Transverse colon (tissue), 4 donors: ENCODE data around the gene ZMIZ1. TPM values are rescaled to one million over a fixed set of nuclear protein-coding genes. Genes with fewer than 3 reads are reported as not detected.

Experiments used
- DNase-seq: peaks from one replicate; pipeline ENCODE4 v3.0.0-alpha.2; 2019
- H3K27ac ChIP-seq, 4 donors: fragments of 200-600 bp; sonication (generic); 2 replicates each; pipeline ENCODE4 v1.5.1; 2016 to 2018; ENCODE audit warnings: inconsistent platforms in 4 of 4
- H3K27me3 ChIP-seq: fragments of 200-600 bp; sonication (generic); 2 replicates; pipeline ENCODE4 v1.5.1; 2017; ENCODE audit warnings: inconsistent platforms
- H3K36me3 ChIP-seq, 4 donors: fragments of 200-600 bp; sonication (generic); 2 replicates each; pipeline ENCODE4 v1.5.1; 2017 to 2019; ENCODE audit warnings: inconsistent platforms in 4 of 4
- H3K4me1 ChIP-seq, 4 donors: fragments of 200-600 bp; sonication (generic); 2 replicates each; pipeline ENCODE4 v1.5.1; 2017 to 2020; ENCODE audit warnings: inconsistent platforms in 4 of 4
- H3K4me3 ChIP-seq, 4 donors: fragments of 200-600 bp; sonication (generic); 1 replicate in 1 of 4; 2 replicates in 3 of 4; pipeline versions ENCODE4 v1.5.1 to v1.6.1; 2017 to 2019; ENCODE audit warnings: inconsistent platforms in 4 of 4
- H3K9me3 ChIP-seq, 2 donors: fragments of 200-600 bp; sonication (generic); 2 replicates each; pipeline ENCODE4 v1.5.1; 2017 to 2019; ENCODE audit warnings: inconsistent platforms in 2 of 2
- EP300 ChIP-seq: sonication (generic); formaldehyde crosslinking; IDR thresholded peaks from one replicate; pipeline ENCODE4 v1.6.1; 2017; ENCODE audit warnings: antibody characterized with exemption, low read depth
- POLR2A ChIP-seq: fragments of 450-650 bp; IDR thresholded peaks from one replicate; pipeline ENCODE4 v1.6.1; 2016; ENCODE audit warnings: antibody characterized with exemption, mild to moderate bottlenecking, moderate library complexity
- POLR2AphosphoS5 ChIP-seq, 3 donors: sonication (generic); formaldehyde crosslinking; IDR thresholded peaks; one replicate each; pipeline ENCODE4 v1.6.1; 2016; ENCODE audit warnings: antibody characterized with exemption in 3 of 3
- WGBS, 2 donors: methylation state at CpG; one replicate each; pipeline ENCODE4 v1.1.5; 2018; ENCODE audit warnings: low coverage in 1 of 2; 5-methylcytosine and 5-hydroxymethylcytosine counted together
- in situ Hi-C, 4 donors: fragments of 200-750 bp; cut with MboI; loops; one replicate each; pipeline versions ENCODE4 v1.15.0 to v1.15.1; 2017; ENCODE audit warnings: low sequenced_read_pairs in 3 of 4, low pct_ligation_motif_present in 1 of 4, low pct_unique_long_range_greater_than_20kb in 1 of 4
- intact Hi-C: fragments of 100-400 bp; cut with DNase I; formaldehyde crosslinking; loops from one replicate; pipeline ENCODE4 v1.15.1; 2023; ENCODE audit warnings: low total_unique reads
- total RNA-seq, 4 donors: library from RNA; depleted of rRNA; stranded (reverse); fragments of >200 nt; gene quantifications; one replicate each; pipeline ENCODE4 v1.1.0, GENCODE V29; 2016
- TF ChIP-seq, protein P1 (sequence below), 5 experiments: fragments of 200-600 bp in 3 of 5; fragments of 450-650 bp in 2 of 5; sonication (generic) in 3 of 5; IDR thresholded peaks; 1 replicate in 2 of 5; 2 replicates in 3 of 5; pipeline ENCODE4 v1.5.1; 2016 to 2017; ENCODE audit warnings: antibody characterized with exemption in 5 of 5, inconsistent platforms in 3 of 5, mild to moderate bottlenecking in 2 of 5, moderate library complexity in 1 of 5

Gene ZMIZ1
- total RNA-seq, 4 donors from 2014 or later = 32.0 to 108 (median 63.0) TPM

DNA sequence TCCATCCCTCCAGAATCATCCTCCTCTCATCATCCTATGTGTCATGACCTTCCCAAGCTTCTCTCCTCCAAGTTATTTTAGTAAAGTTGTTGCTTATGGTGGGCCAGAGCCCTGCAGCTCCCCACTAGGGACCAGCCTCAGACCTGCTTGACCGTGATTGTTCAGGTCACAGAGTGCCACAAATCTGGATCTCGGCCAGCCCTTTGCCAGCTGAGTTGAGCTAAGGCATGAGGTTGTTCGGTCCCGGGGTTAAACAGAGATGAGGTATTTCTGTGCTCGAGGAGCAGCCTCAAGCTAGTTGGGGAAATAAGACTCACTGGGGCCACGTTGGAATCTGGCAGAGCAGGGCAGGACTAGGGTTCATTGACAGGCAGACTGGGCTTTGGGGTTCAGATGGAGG, 212.2 kb downstream of the ZMIZ1 start:
- Histone ChIP-seq H3K27ac (no peak overlapping the region), H3K27me3 (no peaks in the 10 kb centered on the region), H3K4me1 (peaks cover 9 to 28% (median 17%) of the 10 kb centered on the region in 4 donors), H3K4me3 (no peak overlapping the region), H3K9me3 (no peaks in the 10 kb centered on the region), H3K36me3 (peaks cover 0 to 14% (median 5%) of the 10 kb centered on the region in 4 donors)
- intact Hi-C loops (no loop called here), in situ Hi-C loops (no loop called here)
- no peak for TF ChIP-seq POLR2A
- TF ChIP-seq, protein P1, sequence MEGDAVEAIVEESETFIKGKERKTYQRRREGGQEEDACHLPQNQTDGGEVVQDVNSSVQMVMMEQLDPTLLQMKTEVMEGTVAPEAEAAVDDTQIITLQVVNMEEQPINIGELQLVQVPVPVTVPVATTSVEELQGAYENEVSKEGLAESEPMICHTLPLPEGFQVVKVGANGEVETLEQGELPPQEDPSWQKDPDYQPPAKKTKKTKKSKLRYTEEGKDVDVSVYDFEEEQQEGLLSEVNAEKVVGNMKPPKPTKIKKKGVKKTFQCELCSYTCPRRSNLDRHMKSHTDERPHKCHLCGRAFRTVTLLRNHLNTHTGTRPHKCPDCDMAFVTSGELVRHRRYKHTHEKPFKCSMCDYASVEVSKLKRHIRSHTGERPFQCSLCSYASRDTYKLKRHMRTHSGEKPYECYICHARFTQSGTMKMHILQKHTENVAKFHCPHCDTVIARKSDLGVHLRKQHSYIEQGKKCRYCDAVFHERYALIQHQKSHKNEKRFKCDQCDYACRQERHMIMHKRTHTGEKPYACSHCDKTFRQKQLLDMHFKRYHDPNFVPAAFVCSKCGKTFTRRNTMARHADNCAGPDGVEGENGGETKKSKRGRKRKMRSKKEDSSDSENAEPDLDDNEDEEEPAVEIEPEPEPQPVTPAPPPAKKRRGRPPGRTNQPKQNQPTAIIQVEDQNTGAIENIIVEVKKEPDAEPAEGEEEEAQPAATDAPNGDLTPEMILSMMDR (IDR thresholded peaks at IDR 0.05) = no peak
- TF ChIP-seq EP300 = no peak
- no peak for TF ChIP-seq POLR2AphosphoS5 (IDR thresholded peaks at IDR 0.05)
- DNase-seq = no peak
- WGBS, 2 donors = 85 to 91% methylated on average over 5 to 6 of the region's 6 CpGs

GRCh38 chr10:79282388-79282787, 213.6 kb downstream of the ZMIZ1 start:
- no peak for TF ChIP-seq EP300
- no peak for TF ChIP-seq POLR2AphosphoS5 (IDR thresholded peaks at IDR 0.05)
- TF ChIP-seq POLR2A = no peak
- intact Hi-C loops = no loop called here

DNA sequence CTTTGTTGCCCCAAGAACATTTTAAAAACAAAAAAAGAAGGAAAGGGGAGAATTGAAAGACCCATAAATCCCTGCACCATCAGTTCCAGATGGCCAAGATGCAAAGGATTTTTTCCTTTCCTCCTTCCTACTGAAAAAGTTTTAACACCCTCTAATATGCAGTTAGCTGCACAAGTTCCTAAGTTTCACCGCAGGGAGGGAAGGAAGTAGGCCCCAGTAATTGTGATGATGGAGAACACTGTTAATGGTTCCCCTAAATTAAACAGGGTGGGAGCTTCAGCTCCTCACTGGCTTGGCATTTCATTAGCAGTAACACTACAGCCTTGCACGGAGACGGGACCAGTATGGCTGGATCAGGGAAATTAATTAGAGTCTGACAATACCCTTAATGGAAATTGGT, 214.8 kb downstream of the ZMIZ1 start:
- H3K4me3 ChIP-seq = no peak overlapping the region
- DNase-seq = no peak
- in situ Hi-C loops (no loop called here), intact Hi-C loops (no loop called here)
- H3K27me3 ChIP-seq = no peaks in the 10 kb centered on the region
- WGBS, 2 donors = 78 to 89% methylated on average over 1 to 3 of the region's 3 CpGs
- no peaks in the 10 kb centered on the region for H3K9me3 ChIP-seq
- H3K4me1 ChIP-seq = peaks cover 17 to 39% (median 28%) of the 10 kb centered on the region in 4 donors
- no peaks in the 10 kb centered on the region for H3K36me3 ChIP-seq
- no peak for TF ChIP-seq EP300
- TF ChIP-seq POLR2A = no peak
- TF ChIP-seq, protein P1 (IDR thresholded peaks at IDR 0.05) = no peak
- no peak for TF ChIP-seq POLR2AphosphoS5 (IDR thresholded peaks at IDR 0.05)
- H3K27ac ChIP-seq = peak overlapping the region in 3 of 4 donors; percentile 17 to 73 (median 63)

More at GRCh38 chr10:79282388-79282787, 213.6 kb downstream of the ZMIZ1 start:
- 82 to 100% methylated on average over 2 to 11 of the region's 11 CpGs for WGBS, 2 donors
- H3K9me3 ChIP-seq = no peaks in the 10 kb centered on the region
- peaks cover 0 to 8% (median 4%) of the 10 kb centered on the region in 4 donors for H3K36me3 ChIP-seq
- H3K4me3 ChIP-seq = no peak overlapping the region
- no peaks in the 10 kb centered on the region for H3K27me3 ChIP-seq
- peaks cover 17 to 37% (median 28%) of the 10 kb centered on the region in 4 donors for H3K4me1 ChIP-seq
- in situ Hi-C loops = no loop called here
- H3K27ac ChIP-seq = no peak overlapping the region
- no peak for DNase-seq

- Histone ChIP-seq H3K27ac (peak overlapping the region; percentile 63 to 76 (median 69)), H3K36me3 (no peaks in the 10 kb centered on the region), H3K4me3 (no peak overlapping the region), H3K4me1 (peaks cover 17 to 46% (median 30%) of the 10 kb centered on the region in 4 donors), H3K9me3 (no peaks in the 10 kb centered on the region), H3K27me3 (no peaks in the 10 kb centered on the region)
- intact Hi-C loops = no loop called here
- WGBS, 2 donors = 75 to 82% methylated on average over 3 to 7 of the region's 7 CpGs
- DNase-seq = no peak
- TF ChIP-seq, protein P1 (IDR thresholded peaks at IDR 0.05) = no peak
- TF ChIP-seq POLR2A (no peak), EP300 (no peak), POLR2AphosphoS5 (IDR thresholded peaks at IDR 0.05) (no peak)
- in situ Hi-C loops = no loop called here
Observed at GRCh38 chr10:79284158-79284871, 215.5 kb downstream of the ZMIZ1 start.
